Mesenchymal stem cell (in vitro differentiated cells and primary cell): ENCODE results near the gene FEV.

Experiments used
- DNase-seq: peaks from one replicate; pipeline ENCODE4 v3.0.0-alpha.2; 2013
- H2AFZ ChIP-seq: one replicate; pipeline ENCODE4 v1.6.1; 2013; ENCODE audit warnings: low read depth, mild to moderate bottlenecking, control low read depth, inconsistent platforms, low read length, moderate library complexity
- H2AK5ac ChIP-seq: 2 replicates; pipeline ENCODE4 v1.6.1; 2013; ENCODE audit warnings: low read length, moderate library complexity, mild to moderate bottlenecking, inconsistent platforms; ENCODE audit not compliant: severe bottlenecking
- H2BK120ac ChIP-seq: one replicate; pipeline ENCODE4 v1.6.1; 2013; ENCODE audit warnings: low read depth, mild to moderate bottlenecking, inconsistent platforms, low read length, moderate library complexity
- H2BK12ac ChIP-seq, 2 experiments: one replicate each; pipeline ENCODE4 v1.6.1; 2013; ENCODE audit warnings: inconsistent platforms in 2 of 2, low read length in 2 of 2, mild to moderate bottlenecking in 2 of 2, moderate library complexity in 2 of 2, control low read depth in 1 of 2
- H2BK15ac ChIP-seq: one replicate; pipeline ENCODE4 v1.6.1; 2013; ENCODE audit warnings: mild to moderate bottlenecking, low read depth, inconsistent platforms; ENCODE audit not compliant: poor library complexity, severe bottlenecking
- H2BK5ac ChIP-seq: 2 replicates; pipeline ENCODE4 v1.6.1; 2013; ENCODE audit warnings: low read depth, mild to moderate bottlenecking, low read length, control low read depth, inconsistent platforms; ENCODE audit not compliant: poor library complexity, severe bottlenecking
- H3K14ac ChIP-seq, 2 experiments: one replicate each; pipeline ENCODE4 v1.6.1; 2013; ENCODE audit warnings: inconsistent platforms in 2 of 2, low read length in 2 of 2, control low read depth in 1 of 2, mild to moderate bottlenecking in 1 of 2, moderate library complexity in 1 of 2
- H3K18ac ChIP-seq, 2 experiments: one replicate each; pipeline ENCODE4 v1.6.1; 2013; ENCODE audit warnings: inconsistent platforms in 2 of 2, low read length in 2 of 2, control low read depth in 1 of 2, low read depth in 1 of 2, mild to moderate bottlenecking in 1 of 2
- H3K23ac ChIP-seq, 2 experiments: one replicate each; pipeline ENCODE4 v1.6.1; 2013; ENCODE audit warnings: inconsistent platforms in 2 of 2, low read length in 2 of 2, mild to moderate bottlenecking in 2 of 2, moderate library complexity in 2 of 2, control low read depth in 1 of 2
- H3K27ac ChIP-seq: 2 replicates; pipeline ENCODE4 v1.5.1; 2013; ENCODE audit warnings: mild to moderate bottlenecking, moderate library complexity, low read length, control low read depth, inconsistent platforms; ENCODE audit not compliant: poor library complexity, severe bottlenecking
- H3K27me3 ChIP-seq, 2 experiments: 2 replicates each; pipeline versions ENCODE4 v1.6.1 to v1.7.0; 2013; ENCODE audit warnings: low read length in 2 of 2, mild to moderate bottlenecking in 2 of 2, moderate library complexity in 2 of 2, control low read depth in 1 of 2, inconsistent platforms in 1 of 2; ENCODE audit not compliant: control insufficient read depth in 1 of 2, insufficient read depth in 1 of 2
- H3K36me3 ChIP-seq, 2 experiments: 2 replicates each; pipeline versions ENCODE4 v1.6.1 to v1.7.0; 2013; ENCODE audit warnings: low read length in 2 of 2, control low read depth in 1 of 2, inconsistent platforms in 1 of 2, low read depth in 1 of 2, mild to moderate bottlenecking in 1 of 2; ENCODE audit not compliant: insufficient read depth in 2 of 2, control insufficient read depth in 1 of 2
- H3K4ac ChIP-seq, 2 experiments: one replicate each; pipeline ENCODE4 v1.6.1; 2013; ENCODE audit warnings: inconsistent platforms in 2 of 2, low read length in 2 of 2, mild to moderate bottlenecking in 2 of 2, moderate library complexity in 2 of 2, control low read depth in 1 of 2, low read depth in 1 of 2
- H3K4me1 ChIP-seq: 2 replicates; pipeline ENCODE4 v1.6.1; 2013; ENCODE audit warnings: low read depth, low read length, control low read depth; ENCODE audit not compliant: control insufficient read depth, insufficient read depth
- H3K4me2 ChIP-seq: 2 replicates; pipeline ENCODE4 v1.6.1; 2013; ENCODE audit warnings: low read length, mild to moderate bottlenecking, inconsistent platforms; ENCODE audit not compliant: poor library complexity, severe bottlenecking
- H3K4me3 ChIP-seq, 2 experiments: 2 replicates each; pipeline versions ENCODE4 v1.5.1 to v1.7.0; 2013; ENCODE audit warnings: low read length in 2 of 2, mild to moderate bottlenecking in 2 of 2, control low read depth in 1 of 2, low read depth in 1 of 2; ENCODE audit not compliant: insufficient read depth in 1 of 2
- H3K79me1 ChIP-seq: replicated peaks from 2 replicates; pipeline ENCODE4 v1.6.1; 2013; ENCODE audit warnings: mild to moderate bottlenecking, control low read depth, low read length, inconsistent platforms; ENCODE audit not compliant: poor library complexity, severe bottlenecking
- H3K9ac ChIP-seq: 2 replicates; pipeline ENCODE4 v1.7.0; 2013; ENCODE audit warnings: mild to moderate bottlenecking, low read length, moderate library complexity
- H3K9me3 ChIP-seq: 2 replicates; pipeline ENCODE4 v1.7.0; 2013; ENCODE audit warnings: mild to moderate bottlenecking, low read length; ENCODE audit not compliant: control insufficient read depth
- H4K8ac ChIP-seq: one replicate; pipeline ENCODE4 v1.6.1; 2013; ENCODE audit warnings: inconsistent platforms, mild to moderate bottlenecking, low read length, moderate library complexity
- H4K91ac ChIP-seq: one replicate; pipeline ENCODE4 v1.6.1; 2013; ENCODE audit warnings: mild to moderate bottlenecking, low read length, inconsistent platforms
- WGBS: methylation state at CpG from one replicate; pipeline ENCODE4 v1.1.7; 2013; ENCODE audit warnings: mixed read lengths; 5-methylcytosine and 5-hydroxymethylcytosine counted together

Gene FEV

GRCh38 chr2:218983934-218984238 lies 1.1 kb downstream of the FEV start:
- no peaks in the 10 kb centered on the region for H3K9me3 ChIP-seq
- H2BK5ac ChIP-seq = no peak overlapping the region
- no peak overlapping the region for H2AFZ ChIP-seq
- no peak overlapping the region for H3K27ac ChIP-seq
- no peak overlapping the region for H2AK5ac ChIP-seq
- no peak overlapping the region for H3K4me2 ChIP-seq
- H3K18ac ChIP-seq = no peak overlapping the region
- no peak overlapping the region for H3K9ac ChIP-seq
- H3K36me3 ChIP-seq = no peaks in the 10 kb centered on the region
- no peak for DNase-seq
- peak overlapping the region in 1 of 2 experiments; percentile 9 for H3K23ac ChIP-seq
- no peak overlapping the region for H2BK15ac ChIP-seq
- H4K8ac ChIP-seq = no peak overlapping the region
- no peak overlapping the region for H4K91ac ChIP-seq
- 6% methylated on average over 10 of the region's 10 CpGs for WGBS
- no peak overlapping the region for H3K4ac ChIP-seq
- H3K14ac ChIP-seq = no peak overlapping the region
- H3K4me1 ChIP-seq = peaks cover 20% of the 10 kb centered on the region
- no peak overlapping the region for H3K4me3 ChIP-seq
- no peak overlapping the region for H2BK12ac ChIP-seq
- no peaks in the 10 kb centered on the region for H3K79me1 ChIP-seq
- no peak overlapping the region for H2BK120ac ChIP-seq
- peaks cover 86 to 89% of the 10 kb centered on the region in 2 experiments for H3K27me3 ChIP-seq

DNA sequence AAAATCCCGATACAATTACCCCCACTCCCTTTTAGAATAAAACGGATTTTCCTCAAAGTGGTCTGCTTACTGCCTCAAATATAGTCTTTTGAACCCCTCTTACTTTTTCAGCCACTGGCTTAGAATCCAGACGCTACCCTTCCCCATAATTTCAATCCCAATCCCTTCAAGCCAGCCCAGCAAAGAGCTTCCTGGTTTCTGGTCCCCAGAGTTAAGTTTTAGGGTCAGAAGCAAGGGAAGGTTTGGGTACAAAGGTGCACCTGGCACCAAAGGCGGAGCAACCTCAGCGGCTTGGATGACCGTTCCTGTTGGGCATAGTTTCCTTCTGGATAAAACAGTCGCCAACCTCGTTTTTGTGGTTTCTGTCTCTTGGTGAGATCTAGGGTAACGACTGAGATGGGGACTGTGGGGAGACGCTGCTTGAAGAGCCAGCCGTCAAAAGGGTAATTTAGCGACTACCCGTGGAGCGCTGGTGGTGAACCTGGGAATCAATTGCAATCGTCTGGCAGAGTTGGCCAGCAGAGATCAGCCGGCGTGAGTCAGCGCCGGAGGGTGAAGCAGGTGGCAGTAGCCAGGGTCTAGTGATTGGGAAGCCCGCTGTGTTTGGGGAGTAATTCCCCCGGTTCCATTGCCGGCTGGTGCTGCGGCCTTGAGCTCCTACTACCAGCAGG lies 1.6 kb downstream of the FEV start:
- H3K4ac ChIP-seq = no peak overlapping the region
- no peak overlapping the region for H2BK15ac ChIP-seq
- no peak overlapping the region for H2AFZ ChIP-seq
- no peaks in the 10 kb centered on the region for H3K9me3 ChIP-seq
- H2BK12ac ChIP-seq = no peak overlapping the region
- no peak overlapping the region for H2AK5ac ChIP-seq
- no peak overlapping the region for H3K27ac ChIP-seq
- no peak overlapping the region for H3K18ac ChIP-seq
- H3K4me1 ChIP-seq = peaks cover 20% of the 10 kb centered on the region
- no peak overlapping the region for H3K9ac ChIP-seq
- peaks cover 86 to 88% of the 10 kb centered on the region in 2 experiments for H3K27me3 ChIP-seq
- H2BK120ac ChIP-seq = no peak overlapping the region
- WGBS = 17% methylated on average over 22 of the region's 23 CpGs
- no peak overlapping the region for H3K14ac ChIP-seq
- no peak overlapping the region for H4K91ac ChIP-seq
- H3K4me3 ChIP-seq = no peak overlapping the region
- no peak overlapping the region for H4K8ac ChIP-seq
- H3K23ac ChIP-seq = no peak overlapping the region
- H3K79me1 ChIP-seq = no peaks in the 10 kb centered on the region
- DNase-seq = no peak
- no peak overlapping the region for H2BK5ac ChIP-seq
- no peaks in the 10 kb centered on the region for H3K36me3 ChIP-seq
- H3K4me2 ChIP-seq = no peak overlapping the region

GRCh38 chr2:218982586-218983262 lies 2.3 kb downstream of the FEV start:
- Histone ChIP-seq H3K36me3 (no peaks in the 10 kb centered on the region), H2BK15ac (no peak overlapping the region), H4K8ac (no peak overlapping the region), H3K9me3 (no peaks in the 10 kb centered on the region), H3K23ac (no peak overlapping the region), H3K27me3 (peaks cover 86 to 88% of the 10 kb centered on the region in 2 experiments), H2BK120ac (no peak overlapping the region), H2AFZ (no peak overlapping the region), H3K27ac (no peak overlapping the region), H3K9ac (no peak overlapping the region), H2BK5ac (no peak overlapping the region), H3K4me1 (peaks cover 20% of the 10 kb centered on the region), H3K79me1 (no peaks in the 10 kb centered on the region), H2BK12ac (no peak overlapping the region), H3K4me2 (no peak overlapping the region), H3K4me3 (no peak overlapping the region), H3K4ac (no peak overlapping the region), H3K14ac (no peak overlapping the region), H4K91ac (no peak overlapping the region), H3K18ac (no peak overlapping the region), H2AK5ac (no peak overlapping the region)
- DNase-seq = no peak
- WGBS = 11% methylated on average over 28 of the region's 28 CpGs

GRCh38 chr2:218981881-218982585 lies 3.0 kb downstream of the FEV start:
- Histone ChIP-seq H3K27ac (no peak overlapping the region), H3K9ac (no peak overlapping the region), H3K4me1 (peaks cover 20% of the 10 kb centered on the region), H2BK5ac (no peak overlapping the region), H3K9me3 (no peaks in the 10 kb centered on the region), H3K79me1 (no peaks in the 10 kb centered on the region), H3K27me3 (peaks cover 87 to 88% of the 10 kb centered on the region in 2 experiments), H3K4ac (no peak overlapping the region), H3K36me3 (no peaks in the 10 kb centered on the region), H2AFZ (no peak overlapping the region), H3K4me3 (no peak overlapping the region), H3K18ac (no peak overlapping the region), H4K91ac (no peak overlapping the region), H2BK15ac (no peak overlapping the region), H4K8ac (no peak overlapping the region), H2BK120ac (no peak overlapping the region), H3K4me2 (no peak overlapping the region), H2BK12ac (no peak overlapping the region), H3K23ac (no peak overlapping the region), H2AK5ac (no peak overlapping the region), H3K14ac (no peak overlapping the region)
- 2% methylated on average over 63 of the region's 69 CpGs for WGBS
- DNase-seq = no peak
